Skeletal muscle tissue (tissue), 4 donors: ENCODE results near the gene FANCC. TPM values are rescaled to one million over a fixed set of nuclear protein-coding genes. Genes with fewer than 3 reads are reported as not detected.
A peak's percentile ranks its signal among the peaks of the same experiment; 100 is the strongest.

Experiments used
- H3K27ac ChIP-seq: one replicate; pipeline ENCODE4 v1.7.0; 2013; ENCODE audit warnings: mild to moderate bottlenecking, low read depth, low read length, inconsistent platforms
- H3K27me3 ChIP-seq, 3 donors: one replicate each; pipeline ENCODE4 v1.7.0; 2013; ENCODE audit warnings: low read length in 3 of 3; ENCODE audit not compliant: control insufficient read depth in 3 of 3, insufficient read depth in 3 of 3
- H3K36me3 ChIP-seq, 3 donors: one replicate each; pipeline ENCODE4 v1.7.0; 2013; ENCODE audit warnings: low read length in 3 of 3; ENCODE audit not compliant: control insufficient read depth in 3 of 3, insufficient read depth in 3 of 3
- H3K4me1 ChIP-seq, 3 donors: one replicate each; pipeline ENCODE4 v1.7.0; 2013; ENCODE audit warnings: low read length in 3 of 3, mild to moderate bottlenecking in 3 of 3; ENCODE audit not compliant: control insufficient read depth in 3 of 3, insufficient read depth in 3 of 3
- H3K4me3 ChIP-seq, 3 donors: one replicate each; pipeline ENCODE4 v1.7.0; 2013; ENCODE audit warnings: low read length in 3 of 3
- H3K9ac ChIP-seq, 3 donors: one replicate each; pipeline ENCODE4 v1.7.0; 2013; ENCODE audit warnings: low read length in 3 of 3, mild to moderate bottlenecking in 3 of 3, moderate library complexity in 2 of 3, low read depth in 1 of 3
- H3K9me3 ChIP-seq, 3 donors: one replicate each; pipeline ENCODE4 v1.7.0; 2013; ENCODE audit warnings: low read length in 3 of 3; ENCODE audit not compliant: control insufficient read depth in 3 of 3
- total RNA-seq: library from RNA; depleted of rRNA; stranded (reverse); fragments of >200 nt; gene quantifications from one replicate; pipeline ENCODE4 v1.2.3, GENCODE V29; 2014
- donor health status: Osteomylitis.

FANCC gene
- total RNA-seq, 1 donor from 2014 or later = 12.0 TPM

DNA sequence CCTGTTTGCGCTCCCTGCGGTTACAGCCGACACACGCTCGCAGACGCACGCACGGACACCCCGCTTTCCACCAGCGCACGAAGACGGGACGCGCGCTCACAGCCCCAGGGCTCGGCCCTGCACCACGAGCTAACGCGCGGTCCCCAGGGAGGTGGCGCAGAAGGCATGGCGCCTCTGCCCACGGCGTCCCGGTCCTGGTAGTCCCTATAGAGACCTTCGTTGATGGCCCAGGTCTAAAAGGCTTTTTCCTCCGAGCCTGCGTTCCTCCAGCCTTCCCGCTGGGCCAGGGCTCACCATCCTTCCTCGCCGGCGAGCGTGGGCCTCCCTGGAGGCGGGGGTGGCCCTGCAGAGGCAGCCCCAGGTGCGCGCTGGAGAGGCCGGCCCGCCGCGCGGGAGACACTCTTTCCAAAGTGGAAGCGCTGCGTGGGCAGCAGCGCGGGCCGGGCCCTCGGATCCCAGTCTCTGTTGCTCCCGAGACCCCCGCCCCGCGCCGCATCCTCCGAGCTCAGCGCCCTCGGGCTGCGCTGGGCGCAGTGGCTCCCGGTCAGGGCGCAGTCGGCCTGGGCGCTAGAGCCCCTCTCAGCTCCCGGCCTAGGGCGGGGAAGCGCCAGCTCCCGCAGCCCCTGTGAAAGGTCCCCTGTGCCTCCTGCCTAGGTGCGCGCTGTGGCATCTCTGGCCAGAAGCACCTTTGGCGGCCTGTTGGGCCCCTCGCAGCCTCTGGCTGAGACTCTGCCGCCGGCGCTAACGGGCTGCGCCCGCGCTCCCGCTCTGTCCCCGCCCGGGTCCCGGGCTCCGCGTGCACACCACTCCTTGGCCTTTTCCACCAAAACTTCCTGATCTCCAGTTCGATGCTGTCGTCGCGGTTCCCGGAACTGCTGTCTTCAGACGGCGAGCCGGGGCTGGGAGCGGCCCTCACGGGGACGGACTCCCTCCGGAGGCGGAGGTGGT, 31.9 kb upstream of the FANCC start:
- H3K27ac ChIP-seq = no peak overlapping the region
- H3K9ac ChIP-seq = no peak overlapping the region
- H3K4me1 ChIP-seq = peaks cover 0 to 3% (median 3%) of the 10 kb centered on the region in 3 donors
- peaks cover 0 to 3% (median 0%) of the 10 kb centered on the region in 3 donors for H3K36me3 ChIP-seq
- peaks cover 15 to 18% (median 17%) of the 10 kb centered on the region in 3 donors for H3K27me3 ChIP-seq
- H3K4me3 ChIP-seq = peak overlapping the region in 2 of 3 donors; percentile 13 to 19
- no peaks in the 10 kb centered on the region for H3K9me3 ChIP-seq

DNA sequence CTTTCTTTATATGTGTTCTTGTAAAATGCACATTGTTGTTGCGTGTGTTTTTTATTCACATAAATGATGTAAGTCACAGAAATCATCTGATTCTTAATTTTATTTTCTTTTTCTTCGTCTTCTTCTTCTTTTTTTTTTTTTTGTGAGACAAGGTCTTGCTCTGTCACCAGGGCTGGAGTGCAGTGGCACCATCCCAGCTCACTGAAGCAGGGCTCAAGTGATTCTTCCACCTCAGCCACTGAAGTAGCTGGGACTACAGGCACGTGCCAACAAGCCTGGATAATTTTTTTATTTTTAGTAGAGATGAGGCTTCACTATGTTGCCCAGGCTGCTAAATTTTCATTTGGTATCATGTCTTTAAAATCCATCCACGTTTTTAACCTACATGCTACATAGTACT, 28.5 kb upstream of the FANCC start:
- peaks cover 0 to 3% (median 3%) of the 10 kb centered on the region in 3 donors for H3K4me1 ChIP-seq
- H3K9me3 ChIP-seq = no peaks in the 10 kb centered on the region
- H3K9ac ChIP-seq = no peak overlapping the region
- peaks cover 0 to under 1% (median 0%) of the 10 kb centered on the region in 3 donors for H3K36me3 ChIP-seq
- no peak overlapping the region for H3K27ac ChIP-seq
- peaks cover 14 to 16% (median 15%) of the 10 kb centered on the region in 3 donors for H3K27me3 ChIP-seq
- no peak overlapping the region for H3K4me3 ChIP-seq

DNA sequence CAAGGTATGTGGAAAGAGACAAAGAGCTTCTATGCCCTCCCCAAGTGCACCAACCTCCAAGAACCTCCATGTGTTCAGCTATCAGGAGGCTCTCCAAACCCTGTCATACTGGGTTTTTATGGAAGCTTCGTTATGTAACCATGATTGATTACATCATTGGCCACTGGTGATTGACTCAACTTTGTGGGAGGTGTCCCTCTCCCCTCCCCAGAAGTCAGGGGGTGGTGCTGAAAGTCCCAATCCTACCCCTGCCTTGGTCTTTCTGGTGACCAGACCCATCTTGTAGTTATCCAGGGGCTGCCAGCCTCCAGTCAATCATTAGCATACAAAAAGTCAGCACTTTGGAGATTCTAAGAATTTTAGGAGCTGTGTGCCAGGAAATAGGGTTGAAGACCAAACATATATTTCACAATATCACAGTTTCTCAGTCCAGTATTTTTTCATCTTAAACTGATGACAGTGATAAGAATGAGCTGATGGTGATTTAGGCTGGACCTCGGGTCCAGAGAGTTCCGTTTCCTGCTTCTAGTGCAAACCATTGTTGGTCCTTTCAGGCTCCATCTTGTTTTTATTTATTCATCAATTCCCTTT, 27.3 kb upstream of the FANCC start:
- Histone ChIP-seq H3K4me1 (peaks cover 0 to 3% (median 3%) of the 10 kb centered on the region in 3 donors), H3K36me3 (no peaks in the 10 kb centered on the region), H3K9ac (no peak overlapping the region), H3K9me3 (no peaks in the 10 kb centered on the region), H3K27ac (no peak overlapping the region), H3K27me3 (peaks cover 9 to 10% (median 9%) of the 10 kb centered on the region in 3 donors), H3K4me3 (no peak overlapping the region)

DNA sequence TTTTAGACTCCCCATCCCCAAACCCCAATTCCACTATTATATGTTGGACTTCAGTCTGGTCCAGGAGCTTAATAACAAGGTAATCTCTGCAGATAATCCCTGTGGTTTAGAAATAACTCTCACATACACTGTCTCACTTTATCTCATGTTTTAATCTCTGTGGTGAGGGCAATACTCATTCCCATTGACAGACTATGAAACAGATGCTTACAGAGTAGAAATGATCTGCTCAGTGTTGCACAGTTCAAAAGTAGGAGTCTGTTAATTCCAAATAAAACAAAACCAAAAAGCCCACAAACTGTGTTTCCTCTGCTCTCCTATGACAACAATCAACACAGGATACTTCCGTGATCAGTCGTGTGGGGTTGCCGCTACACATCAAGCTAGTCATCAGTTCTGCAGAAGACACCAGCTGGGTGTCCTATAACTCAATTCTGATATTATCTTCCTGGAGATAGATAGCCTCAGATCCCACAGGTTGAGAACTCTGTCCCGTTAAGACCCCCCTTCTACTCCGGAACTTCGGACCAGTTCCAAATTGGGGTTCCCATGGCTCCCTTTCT, 26.3 kb upstream of the FANCC start:
- no peaks in the 10 kb centered on the region for H3K27me3 ChIP-seq
- no peak overlapping the region for H3K27ac ChIP-seq
- H3K9me3 ChIP-seq = no peaks in the 10 kb centered on the region
- no peaks in the 10 kb centered on the region for H3K36me3 ChIP-seq
- H3K4me3 ChIP-seq = no peak overlapping the region
- no peaks in the 10 kb centered on the region for H3K4me1 ChIP-seq
- H3K9ac ChIP-seq = no peak overlapping the region

DNA sequence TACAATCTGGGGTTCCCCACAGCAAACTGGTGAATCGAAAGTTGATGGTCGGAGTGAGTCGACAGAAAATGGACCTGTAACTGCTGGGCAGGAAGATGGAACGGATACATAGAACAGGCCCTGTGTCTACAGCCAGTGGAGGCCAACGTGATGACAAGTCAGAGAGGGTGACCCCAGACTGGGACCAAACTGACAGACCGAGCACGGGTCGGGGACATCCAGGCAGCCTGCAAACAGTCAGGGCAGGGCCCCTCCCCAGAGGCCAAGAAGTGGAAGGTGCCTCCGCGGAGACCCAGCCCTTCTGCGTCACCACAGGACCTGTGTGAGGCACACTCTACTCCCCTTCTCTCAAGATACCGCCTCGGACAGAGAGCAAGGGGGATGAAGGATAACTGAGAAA, 25.1 kb upstream of the FANCC start:
- H3K9me3 ChIP-seq = no peaks in the 10 kb centered on the region
- no peak overlapping the region for H3K9ac ChIP-seq
- no peak overlapping the region for H3K27ac ChIP-seq
- H3K27me3 ChIP-seq = no peaks in the 10 kb centered on the region
- no peak overlapping the region for H3K4me3 ChIP-seq
- no peaks in the 10 kb centered on the region for H3K36me3 ChIP-seq
- H3K4me1 ChIP-seq = no peaks in the 10 kb centered on the region

DNA sequence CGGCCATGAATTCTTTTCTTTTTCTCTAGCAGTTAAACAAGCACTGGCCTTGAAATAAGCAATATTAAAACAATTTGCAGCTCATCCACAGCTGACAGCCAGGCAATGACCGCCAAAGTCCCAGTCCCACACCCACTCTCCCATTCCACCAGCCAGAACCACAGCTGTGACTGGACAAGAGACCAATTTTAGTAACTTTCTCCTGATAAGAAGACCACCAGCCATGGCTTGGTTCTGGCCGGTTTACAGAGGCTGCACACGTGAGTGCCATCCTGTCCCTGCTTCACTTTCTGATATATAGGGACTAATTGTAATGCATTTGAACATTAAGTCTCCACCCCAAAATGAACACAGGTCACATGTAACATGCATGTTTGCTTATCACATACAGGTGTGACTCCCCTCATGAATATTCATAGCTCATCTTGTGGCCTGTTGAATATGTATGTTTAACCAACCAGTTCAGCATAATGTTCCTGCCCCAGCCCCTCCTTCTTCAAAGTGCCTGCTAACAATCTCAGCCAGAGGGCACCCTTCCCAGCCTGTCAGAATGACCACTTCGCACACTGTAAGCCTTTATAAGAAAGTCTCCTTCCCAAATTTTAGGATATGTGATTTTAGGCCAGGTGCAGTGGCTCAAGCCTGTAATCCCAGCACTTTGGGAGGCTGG, 23.9 kb upstream of the FANCC start:
- Histone ChIP-seq H3K27me3 (peaks cover 0 to 4% (median 0%) of the 10 kb centered on the region in 3 donors), H3K4me3 (no peak overlapping the region), H3K27ac (no peak overlapping the region), H3K4me1 (no peaks in the 10 kb centered on the region), H3K9me3 (no peaks in the 10 kb centered on the region), H3K36me3 (no peaks in the 10 kb centered on the region), H3K9ac (no peak overlapping the region)

DNA sequence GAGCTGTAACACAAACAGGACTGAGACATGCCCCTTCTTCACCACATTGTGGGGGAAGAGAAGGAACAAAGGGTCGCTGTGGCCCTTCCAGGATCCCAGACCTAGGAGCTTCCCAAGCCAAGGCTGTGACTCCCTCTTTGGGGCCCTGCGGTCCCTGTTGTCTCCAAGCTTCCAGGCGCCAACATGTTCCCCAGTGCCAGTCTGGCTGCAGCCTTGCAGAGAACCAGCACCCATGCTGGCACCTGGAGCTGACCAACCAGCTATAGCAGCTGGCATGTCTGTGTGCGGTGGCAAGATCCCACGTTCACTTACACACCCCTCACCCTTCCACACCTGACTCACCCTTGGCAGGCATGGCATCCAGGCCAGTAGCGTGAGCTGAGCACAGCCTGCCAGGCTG, 20.7 kb upstream of the FANCC start:
- H3K27ac ChIP-seq = no peak overlapping the region
- no peaks in the 10 kb centered on the region for H3K36me3 ChIP-seq
- no peaks in the 10 kb centered on the region for H3K4me1 ChIP-seq
- H3K9me3 ChIP-seq = no peaks in the 10 kb centered on the region
- peaks cover 0 to 4% (median 0%) of the 10 kb centered on the region in 3 donors for H3K27me3 ChIP-seq
- no peak overlapping the region for H3K4me3 ChIP-seq
- H3K9ac ChIP-seq = no peak overlapping the region

DNA sequence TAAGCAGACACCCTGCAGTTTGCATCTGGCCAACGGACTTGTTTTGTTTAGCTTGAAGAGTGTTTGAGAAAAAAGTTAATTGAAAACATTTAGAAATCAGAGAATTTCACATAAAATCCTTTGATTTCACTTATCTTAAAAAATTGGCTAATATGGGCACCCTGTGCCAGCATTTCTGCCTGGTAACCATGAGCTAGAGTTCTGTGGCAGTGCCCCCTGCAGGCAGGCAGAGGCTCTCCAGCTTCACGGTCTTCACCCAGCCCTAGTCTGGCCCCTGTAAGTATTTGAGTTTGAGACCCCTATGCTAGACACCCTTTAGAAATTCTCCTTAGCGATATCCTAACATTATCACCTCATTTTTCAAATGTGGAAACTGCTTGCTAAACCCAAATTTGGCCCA, 18.8 kb upstream of the FANCC start:
- Histone ChIP-seq H3K36me3 (no peaks in the 10 kb centered on the region), H3K4me1 (no peaks in the 10 kb centered on the region), H3K27ac (no peak overlapping the region), H3K27me3 (peaks cover 0 to 4% (median 0%) of the 10 kb centered on the region in 3 donors), H3K9ac (no peak overlapping the region), H3K9me3 (no peaks in the 10 kb centered on the region), H3K4me3 (no peak overlapping the region)

DNA sequence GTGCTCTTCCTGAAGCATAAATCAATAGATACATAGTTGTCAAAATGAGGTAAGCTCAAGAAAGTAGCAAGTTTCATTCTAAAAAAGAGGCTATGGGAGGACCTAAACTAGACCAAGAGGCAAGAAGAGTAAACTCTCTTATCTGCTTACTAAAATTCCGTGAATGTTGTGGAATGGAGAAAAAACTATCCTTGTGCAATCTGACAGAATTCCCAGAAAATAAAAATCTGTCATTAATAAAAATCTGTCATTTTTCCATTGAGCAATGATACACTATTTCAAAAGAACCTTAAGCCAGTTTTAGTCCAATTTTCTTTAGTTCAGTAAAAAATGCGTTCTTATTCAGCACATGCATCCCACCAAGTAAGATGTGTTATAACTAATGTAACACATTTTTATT, 15.9 kb upstream of the FANCC start:
- H3K4me1 ChIP-seq = no peaks in the 10 kb centered on the region
- no peaks in the 10 kb centered on the region for H3K9me3 ChIP-seq
- H3K4me3 ChIP-seq = no peak overlapping the region
- H3K36me3 ChIP-seq = no peaks in the 10 kb centered on the region
- no peak overlapping the region for H3K9ac ChIP-seq
- peaks cover 0 to 4% (median 0%) of the 10 kb centered on the region in 3 donors for H3K27me3 ChIP-seq
- no peak overlapping the region for H3K27ac ChIP-seq
